Measurements from ENCODE around the gene UGT1A3. TPM values are rescaled to one million over a fixed set of nuclear protein-coding genes. Genes with fewer than 3 reads are reported as not detected.

The UGT1A3 gene
- total RNA-seq, 4 donors from 2014 or later = 0.67 to 1.0 TPM; not detected in 2

DNA sequence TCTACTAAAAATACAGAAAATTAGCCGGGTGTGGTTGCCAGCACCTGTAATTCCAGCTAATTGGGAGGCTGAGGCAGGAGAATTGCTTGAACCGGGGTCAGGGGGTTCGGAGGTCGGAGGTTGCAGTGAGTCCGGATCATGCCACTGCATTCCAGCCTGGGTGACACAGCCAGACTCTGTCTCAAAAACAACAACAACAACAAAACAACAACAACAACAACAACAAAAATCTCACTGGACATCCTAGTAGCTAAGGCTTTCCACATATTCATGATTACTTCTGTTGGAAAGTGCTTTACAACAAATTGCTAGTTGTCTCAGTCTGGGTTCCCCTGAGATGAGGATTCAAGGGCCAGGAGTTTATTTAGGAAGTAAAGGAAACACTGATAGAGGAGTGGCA is 45.0 kb downstream of the UGT1A3 start:
- H3K4me3 ChIP-seq (replicated peaks in 1 of 3) = no peak overlapping the region
- H3K36me3 ChIP-seq = no peaks in the 10 kb centered on the region
- no peak overlapping the region for H3K27ac ChIP-seq
- TF ChIP-seq CTCF (IDR thresholded peaks at IDR 0.05) = no peak
- no peak for TF ChIP-seq POLR2A (IDR thresholded peaks at IDR 0.05)
- DNase-seq = no peak
- intact Hi-C loops (cut with DNase I) = no loop called here
- no peaks in the 10 kb centered on the region for H3K27me3 ChIP-seq
- H3K4me1 ChIP-seq = no peaks in the 10 kb centered on the region
- no peaks in the 10 kb centered on the region for H3K9me3 ChIP-seq
- WGBS, 2 donors = 86 to 99% methylated on average over 5 of the region's 5 CpGs

DNA sequence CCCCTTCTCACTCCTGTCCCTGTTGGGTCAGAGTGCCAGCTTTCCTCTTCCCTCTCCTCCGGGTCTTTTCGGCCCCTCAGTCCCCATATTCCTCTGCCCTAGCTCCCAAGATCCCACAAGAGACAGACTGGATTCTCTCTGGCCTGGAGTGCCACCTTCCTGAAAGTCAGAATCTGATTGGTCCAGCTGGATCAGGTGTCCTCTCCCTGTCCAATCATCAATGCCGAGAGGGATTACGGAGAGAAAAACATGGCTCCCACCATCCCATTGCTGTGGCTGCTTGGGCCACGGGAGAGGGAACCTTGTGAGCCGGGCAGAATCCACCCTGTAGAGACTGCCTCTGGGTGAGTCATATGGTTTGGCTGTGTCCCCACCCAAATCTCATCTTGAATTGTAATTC is 46.6 kb downstream of the UGT1A3 start:
- 89 to 97% methylated on average over 4 to 6 of the region's 6 CpGs for WGBS, 2 donors
- TF ChIP-seq POLR2A (IDR thresholded peaks at IDR 0.05) = no peak
- no peak for TF ChIP-seq CTCF (IDR thresholded peaks at IDR 0.05)
- H3K9me3 ChIP-seq = no peaks in the 10 kb centered on the region
- H3K36me3 ChIP-seq = no peaks in the 10 kb centered on the region
- DNase-seq = no peak
- no peak overlapping the region for H3K4me3 ChIP-seq (replicated peaks in 1 of 3)
- H3K4me1 ChIP-seq = no peaks in the 10 kb centered on the region
- H3K27me3 ChIP-seq = no peaks in the 10 kb centered on the region
- intact Hi-C loops (cut with DNase I) = no loop called here
- no peak overlapping the region for H3K27ac ChIP-seq

- H3K27me3 ChIP-seq = no peaks in the 10 kb centered on the region
- no peaks in the 10 kb centered on the region for H3K36me3 ChIP-seq
- no peak within 1 kb of the TSS for H3K27ac ChIP-seq
- 89 to 92% methylated on average over 2 of the region's 2 CpGs for WGBS, 2 donors
- no peak for DNase-seq
- no peaks in the 10 kb centered on the region for H3K9me3 ChIP-seq
- intact Hi-C loops (cut with DNase I) = no loop called here
- H3K4me1 ChIP-seq = no peaks in the 10 kb centered on the region
- no peak for TF ChIP-seq POLR2A (IDR thresholded peaks at IDR 0.05)
- no peak within 1 kb of the TSS for H3K4me3 ChIP-seq (replicated peaks in 1 of 3)
Observed at GRCh38 chr2:233778030-233778429, 49.2 kb downstream of the UGT1A3 start, which contains the start of gene MROH2A. MROH2A (plus strand) TSS chr2:233778330; CDS start chr2:233779359, 1,029 bp downstream.

DNA sequence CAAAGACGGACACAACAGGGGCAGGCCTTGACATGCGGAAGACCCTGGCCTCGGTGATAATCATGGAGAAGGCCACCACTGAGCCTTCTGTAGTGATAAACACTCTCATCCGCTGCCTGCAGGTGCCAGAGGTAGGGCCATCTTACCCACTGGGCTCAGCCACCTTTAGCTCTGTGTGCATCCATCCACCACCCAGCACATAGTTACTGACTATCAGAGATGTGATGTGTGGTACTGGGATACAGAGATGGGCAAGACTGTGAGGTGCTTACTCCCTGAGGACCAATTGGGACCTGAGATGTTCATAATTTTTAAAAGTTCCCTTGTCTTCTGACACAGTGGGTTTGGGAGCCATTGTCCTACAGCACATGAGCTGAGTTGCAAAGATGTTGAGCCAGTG is 50.9 kb downstream of the UGT1A3 start:
- 93 to 94% methylated on average over 3 to 4 of the region's 4 CpGs for WGBS, 2 donors
- H3K9me3 ChIP-seq = no peaks in the 10 kb centered on the region
- H3K36me3 ChIP-seq = no peaks in the 10 kb centered on the region
- DNase-seq = no peak
- no peaks in the 10 kb centered on the region for H3K27me3 ChIP-seq
- H3K4me1 ChIP-seq = no peaks in the 10 kb centered on the region
- TF ChIP-seq POLR2A (IDR thresholded peaks at IDR 0.05) (no peak), CTCF (IDR thresholded peaks at IDR 0.05) (no peak)
- H3K27ac ChIP-seq = no peak overlapping the region
- no peak overlapping the region for H3K4me3 ChIP-seq (replicated peaks in 1 of 3)
- intact Hi-C loops (cut with DNase I) = no loop called here

DNA sequence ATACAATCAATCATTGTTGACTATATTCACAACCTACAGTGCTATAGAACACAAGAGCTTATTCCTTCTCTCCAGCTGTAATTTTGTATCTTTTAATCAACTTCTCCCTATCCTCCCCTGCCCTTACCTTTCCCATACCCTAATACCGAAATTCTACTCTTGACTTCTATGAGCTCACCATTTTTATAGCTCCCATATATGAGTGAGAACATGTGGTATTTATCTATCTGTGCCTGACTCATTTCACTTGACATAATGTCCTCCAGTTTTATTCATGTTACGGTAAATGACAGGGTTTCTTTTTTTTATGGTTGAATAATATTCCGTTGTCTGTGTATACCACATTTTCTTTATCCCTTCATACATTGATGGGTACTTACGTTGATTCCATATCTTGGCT is 51.9 kb downstream of the UGT1A3 start:
- WGBS, 2 donors = 88 to 89% methylated on average over 4 of the region's 4 CpGs
- no peak for TF ChIP-seq CTCF (IDR thresholded peaks at IDR 0.05)
- no peak for TF ChIP-seq POLR2A (IDR thresholded peaks at IDR 0.05)
- Histone ChIP-seq H3K27me3 (no peaks in the 10 kb centered on the region), H3K9me3 (no peaks in the 10 kb centered on the region), H3K4me1 (no peaks in the 10 kb centered on the region), H3K4me3 (replicated peaks in 1 of 3) (no peak overlapping the region), H3K27ac (no peak overlapping the region), H3K36me3 (no peaks in the 10 kb centered on the region)
- intact Hi-C loops (cut with DNase I) = no loop called here
- DNase-seq = no peak

GRCh38 chr2:233789554-233789953 is 60.7 kb downstream of the UGT1A3 start:
- H3K36me3 ChIP-seq = no peaks in the 10 kb centered on the region
- no peak overlapping the region for H3K4me3 ChIP-seq (replicated peaks in 1 of 3)
- TF ChIP-seq POLR2A (IDR thresholded peaks at IDR 0.05) (no peak), CTCF (IDR thresholded peaks at IDR 0.05) (no peak)
- H3K27me3 ChIP-seq = no peaks in the 10 kb centered on the region
- WGBS, 2 donors = 93 to 96% methylated on average over 6 to 7 of the region's 7 CpGs
- H3K9me3 ChIP-seq = no peaks in the 10 kb centered on the region
- intact Hi-C loops (cut with DNase I) = no loop called here
- H3K27ac ChIP-seq = no peak overlapping the region
- H3K4me1 ChIP-seq = no peaks in the 10 kb centered on the region
- DNase-seq = no peak

All from thyroid gland (tissue), 4 donors.